Stimulated activated CD8-positive, alpha-beta memory T cell treated with anti-CD3 and anti-CD28 coated beads, Interleukin-15, amount 100 ng/mL, for 1 hour (primary cell): ENCODE data around the gene TMEM165.

ENCODE experiments used
- DNase-seq: peaks from one replicate; pipeline ENCODE4 v3.0.0-alpha.2; 2020; ENCODE audit warnings: low read depth

Gene TMEM165

DNA sequence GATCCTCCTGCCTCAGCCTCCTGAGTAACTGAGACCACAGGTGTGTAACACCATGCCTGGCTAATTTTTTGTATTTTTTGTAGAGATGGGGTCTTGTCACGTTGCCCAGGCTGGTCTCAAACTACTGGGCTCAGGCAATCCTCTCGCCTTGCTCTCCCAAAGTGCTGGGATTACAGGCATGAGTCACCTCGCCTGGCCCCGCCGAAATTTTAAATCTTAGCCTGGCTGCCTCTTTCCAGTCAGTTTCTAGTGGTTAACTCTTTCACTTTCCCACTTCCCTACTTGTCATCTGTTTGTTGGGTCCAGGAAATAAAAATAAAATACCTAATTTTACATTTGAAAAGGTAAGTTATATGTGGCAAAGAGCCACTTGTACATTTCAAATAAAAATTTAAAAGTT lies 62.4 kb downstream of the TMEM165 start:
- no peak for DNase-seq

- DNase-seq: no peak
These were observed 62.9 kb downstream of the TMEM165 start for GRCh38 chr4:55458611-55459010.

DNA sequence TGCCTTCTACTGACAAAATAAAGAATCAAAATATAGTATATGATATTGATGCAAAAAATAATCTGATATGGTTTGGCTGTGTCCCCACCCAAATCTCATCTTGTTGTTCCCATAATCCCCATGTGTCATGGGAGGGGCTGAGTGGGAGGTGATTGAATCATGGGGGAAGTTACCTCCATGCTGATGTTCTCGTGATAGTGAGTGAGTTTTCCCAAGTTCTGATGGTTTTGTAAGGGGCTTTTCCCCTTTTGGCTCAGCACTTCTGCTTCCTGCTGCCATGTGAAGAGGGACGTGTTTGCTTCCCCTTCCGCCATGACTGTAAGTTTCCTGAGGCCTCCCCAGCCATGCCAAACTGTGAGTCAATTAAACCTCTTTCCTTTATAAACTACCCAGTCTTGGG lies 70.2 kb downstream of the TMEM165 start:
- DNase-seq: no peak

DNA sequence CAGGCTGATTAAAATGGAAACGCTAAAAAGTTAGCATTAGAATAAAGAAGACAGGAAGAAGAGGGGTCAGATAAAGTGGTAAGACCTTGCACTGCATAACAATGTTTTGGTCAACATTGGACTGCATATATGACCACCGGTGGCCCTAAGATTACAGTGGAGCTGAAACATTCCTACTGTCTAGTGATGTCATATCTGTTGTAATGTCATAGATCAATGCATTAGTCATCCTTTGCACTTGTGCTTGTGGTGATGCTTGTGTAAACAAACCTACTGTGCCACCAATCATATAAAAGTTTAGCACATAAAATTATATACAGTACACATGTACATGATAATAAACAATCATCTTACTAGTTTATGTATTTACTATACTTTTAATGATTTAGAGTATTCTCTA lies 73.0 kb downstream of the TMEM165 start:
- no peak for DNase-seq

GRCh38 chr4:55469979-55470378 lies 74.2 kb downstream of the TMEM165 start:
- DNase-seq: no peak
